ENCODE results near the gene MADD.
A peak's percentile ranks its signal among the peaks of the same experiment; 100 is the strongest.

MADD gene

GRCh38 chr11:47269002-47269828, 718 bp upstream of the MADD start:
- peak; percentile 96 for DNase-seq (ENCODE audit: low spot score)
- TF ChIP-seq CTCF (IDR thresholded peaks at IDR 0.05; ENCODE audit: extremely low read depth, missing control alignments): no peak

- no peak for TF ChIP-seq CTCF (IDR thresholded peaks at IDR 0.05; ENCODE audit: extremely low read depth, missing control alignments)
- peak; percentile 30 for DNase-seq (ENCODE audit: low spot score)
Measured at GRCh38 chr11:47270331-47271271, 668 bp downstream of the MADD start.

- TF ChIP-seq CTCF (IDR thresholded peaks at IDR 0.05; ENCODE audit: extremely low read depth, missing control alignments): no peak
- no peak for DNase-seq (ENCODE audit: low spot score)
Measured at GRCh38 chr11:47271328-47271727, 1.4 kb downstream of the MADD start.

GRCh38 chr11:47271961-47272661, 2.2 kb downstream of the MADD start:
- no peak for TF ChIP-seq CTCF (IDR thresholded peaks at IDR 0.05; ENCODE audit: extremely low read depth, missing control alignments)
- peak; percentile 49 for DNase-seq (ENCODE audit: low spot score)

- DNase-seq (ENCODE audit: low spot score): no peak
- no peak for TF ChIP-seq CTCF (IDR thresholded peaks at IDR 0.05; ENCODE audit: extremely low read depth, missing control alignments)
Measured at GRCh38 chr11:47272706-47273105, 2.8 kb downstream of the MADD start.

GRCh38 chr11:47274495-47275235, 4.7 kb downstream of the MADD start:
- TF ChIP-seq CTCF (IDR thresholded peaks at IDR 0.05; ENCODE audit: extremely low read depth, missing control alignments): no peak
- DNase-seq (ENCODE audit: low spot score): no peak
